WTC11 (cell line): ENCODE results near the gene APOD. TPM values are rescaled to one million over a fixed set of nuclear protein-coding genes. Genes with fewer than 3 reads are reported as not detected.

Experiments used
- total RNA-seq: library from RNA; stranded (reverse); gene quantifications from 3 replicates; pipeline ENCODE4 v1.2.3, GENCODE V29; 2021
- TF ChIP-seq, protein P1 (sequence below): fragments of 200-600 bp; IDR thresholded peaks from 2 replicates; pipeline ENCODE4 v1.8.0; 2022; ENCODE audit warnings: antibody characterized with exemption

Gene APOD
- total RNA-seq, 1 experiment from 2014 or later = not detected

DNA sequence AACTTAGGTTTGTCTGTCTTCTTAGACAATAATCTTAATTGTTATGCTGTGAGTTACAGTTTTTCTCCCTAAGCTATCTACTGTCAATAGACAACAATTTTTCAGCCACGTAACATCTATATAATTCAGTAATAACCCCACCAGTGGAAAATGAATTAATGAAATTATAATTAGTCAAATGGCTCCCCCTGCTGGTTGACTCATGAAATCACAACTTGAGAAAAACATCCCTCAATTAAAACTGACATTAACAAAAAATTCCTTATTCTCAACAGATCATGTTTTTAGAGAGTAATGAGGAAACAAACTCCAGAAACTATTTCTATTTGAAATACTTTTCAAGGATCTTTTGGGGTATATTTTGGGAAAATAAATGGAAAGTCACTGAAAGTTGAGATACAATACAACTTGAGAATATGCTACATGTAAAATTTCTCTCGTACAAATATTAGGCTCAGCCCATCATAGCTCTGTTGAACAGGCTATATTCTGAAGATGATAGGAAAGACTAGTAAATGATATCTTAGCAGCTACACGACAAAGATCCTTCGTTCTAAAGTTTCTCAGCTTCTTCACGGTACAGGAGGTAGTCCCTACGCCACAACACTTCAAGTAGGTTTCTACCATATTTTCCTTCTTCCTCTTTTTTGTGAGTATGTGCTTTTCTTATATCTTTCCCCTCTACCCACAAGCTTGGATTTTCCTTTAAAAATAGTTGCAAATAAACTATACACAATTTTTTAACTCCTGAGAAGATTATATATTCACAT, 61.3 kb downstream of the APOD start (continued):
- TF ChIP-seq, protein P1, sequence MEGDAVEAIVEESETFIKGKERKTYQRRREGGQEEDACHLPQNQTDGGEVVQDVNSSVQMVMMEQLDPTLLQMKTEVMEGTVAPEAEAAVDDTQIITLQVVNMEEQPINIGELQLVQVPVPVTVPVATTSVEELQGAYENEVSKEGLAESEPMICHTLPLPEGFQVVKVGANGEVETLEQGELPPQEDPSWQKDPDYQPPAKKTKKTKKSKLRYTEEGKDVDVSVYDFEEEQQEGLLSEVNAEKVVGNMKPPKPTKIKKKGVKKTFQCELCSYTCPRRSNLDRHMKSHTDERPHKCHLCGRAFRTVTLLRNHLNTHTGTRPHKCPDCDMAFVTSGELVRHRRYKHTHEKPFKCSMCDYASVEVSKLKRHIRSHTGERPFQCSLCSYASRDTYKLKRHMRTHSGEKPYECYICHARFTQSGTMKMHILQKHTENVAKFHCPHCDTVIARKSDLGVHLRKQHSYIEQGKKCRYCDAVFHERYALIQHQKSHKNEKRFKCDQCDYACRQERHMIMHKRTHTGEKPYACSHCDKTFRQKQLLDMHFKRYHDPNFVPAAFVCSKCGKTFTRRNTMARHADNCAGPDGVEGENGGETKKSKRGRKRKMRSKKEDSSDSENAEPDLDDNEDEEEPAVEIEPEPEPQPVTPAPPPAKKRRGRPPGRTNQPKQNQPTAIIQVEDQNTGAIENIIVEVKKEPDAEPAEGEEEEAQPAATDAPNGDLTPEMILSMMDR = peak; percentile 82

Other genes with a start within 250 kb of the APOD start
- 39.9 to 42.4 TPM (median 42.0 TPM) in 3 replicates for gene ACAP2, start 140.9 kb downstream of the APOD start, total RNA-seq
- gene PPP1R2, start 40.6 kb downstream of the APOD start, total RNA-seq = 28.1 to 34.0 TPM (median 32.9 TPM) in 3 replicates
- 0.34 to 0.77 TPM (median 0.57 TPM) in 3 replicates for gene MUC20, start 137.0 kb upstream of the APOD start, total RNA-seq
- 2.1 to 2.8 TPM (median 2.3 TPM) in 3 replicates for gene MUC4, start 228.0 kb upstream of the APOD start, total RNA-seq